ENCODE data around the gene G6PC2. TPM values are rescaled to one million over a fixed set of nuclear protein-coding genes. Genes with fewer than 3 reads are reported as not detected.
A peak's percentile ranks its signal among the peaks of the same experiment; 100 is the strongest.

G6PC2 gene
- total and polyA plus RNA-seq, 2 donors (not counting 1 experiment from before 2014, with no cell fraction given), result not detected

GRCh38 chr2:168912466-168912865, 11.4 kb downstream of the G6PC2 start:
- Histone ChIP-seq H3K27ac (ENCODE audit: low read length in 2 of 2) (no peak overlapping the region), H4K20me1 (ENCODE audit: control insufficient read depth, insufficient read depth, low read length, poor library complexity, severe bottlenecking) (no peaks in the 10 kb centered on the region), H3K4me3 (ENCODE audit: control extremely low read depth in 1 of 5, extremely low read depth in 1 of 5, insufficient read depth in 1 of 5, low read depth in 2 of 5, low read length in 4 of 5) (no peak overlapping the region), H3K27me3 (replicated peaks in 1 of 4; ENCODE audit: control extremely low read depth in 1 of 4, control insufficient read depth in 3 of 4, insufficient read depth in 4 of 4, low read length in 3 of 4) (peaks cover 0 to 3% (median 2%) of the 10 kb centered on the region in 4 experiments), H3K36me3 (replicated peaks in 1 of 2; ENCODE audit: control extremely low read depth in 1 of 2, control insufficient read depth in 1 of 2, extremely low read depth in 1 of 2, insufficient read depth in 2 of 2, low read length in 1 of 2) (no peaks in the 10 kb centered on the region), H3K9me3 (ENCODE audit: control extremely low read depth in 1 of 3, control insufficient read depth in 2 of 3, insufficient read depth in 1 of 3, low read length in 2 of 3) (peaks cover 0 to 1% (median 0%) of the 10 kb centered on the region in 3 donors), H3K79me2 (ENCODE audit: control insufficient read depth, insufficient read depth, low read length) (no peaks in the 10 kb centered on the region), H2AFZ (ENCODE audit: insufficient read depth, low read depth, low read length, poor library complexity, severe bottlenecking) (peak overlapping the region; percentile 42), H3K4me1 (ENCODE audit: control insufficient read depth in 2 of 2, insufficient read depth in 2 of 2, low read length in 2 of 2) (peaks cover 0 to 7% of the 10 kb centered on the region in 2 donors), H3K4me2 (replicated peaks; ENCODE audit: low read depth, low read length, poor library complexity, severe bottlenecking) (peak overlapping the region; percentile 39), H3K9ac (ENCODE audit: low read length) (no peak overlapping the region)
- peaks cover 4% of the 10 kb centered on the region for H3K4me1 Mint-ChIP-seq
- H3K4me3 Mint-ChIP-seq, result no peak overlapping the region
- 94% methylated on average over 2 of the region's 6 CpGs for WGBS (ENCODE audit: insufficient coverage)
- no peak for TF ChIP-seq EZH2 (IDR thresholded peaks at IDR 0.05; ENCODE audit: borderline replicate concordance, insufficient read depth, low read depth, low read length, poor library complexity, severe bottlenecking)
- TF ChIP-seq, protein P1, sequence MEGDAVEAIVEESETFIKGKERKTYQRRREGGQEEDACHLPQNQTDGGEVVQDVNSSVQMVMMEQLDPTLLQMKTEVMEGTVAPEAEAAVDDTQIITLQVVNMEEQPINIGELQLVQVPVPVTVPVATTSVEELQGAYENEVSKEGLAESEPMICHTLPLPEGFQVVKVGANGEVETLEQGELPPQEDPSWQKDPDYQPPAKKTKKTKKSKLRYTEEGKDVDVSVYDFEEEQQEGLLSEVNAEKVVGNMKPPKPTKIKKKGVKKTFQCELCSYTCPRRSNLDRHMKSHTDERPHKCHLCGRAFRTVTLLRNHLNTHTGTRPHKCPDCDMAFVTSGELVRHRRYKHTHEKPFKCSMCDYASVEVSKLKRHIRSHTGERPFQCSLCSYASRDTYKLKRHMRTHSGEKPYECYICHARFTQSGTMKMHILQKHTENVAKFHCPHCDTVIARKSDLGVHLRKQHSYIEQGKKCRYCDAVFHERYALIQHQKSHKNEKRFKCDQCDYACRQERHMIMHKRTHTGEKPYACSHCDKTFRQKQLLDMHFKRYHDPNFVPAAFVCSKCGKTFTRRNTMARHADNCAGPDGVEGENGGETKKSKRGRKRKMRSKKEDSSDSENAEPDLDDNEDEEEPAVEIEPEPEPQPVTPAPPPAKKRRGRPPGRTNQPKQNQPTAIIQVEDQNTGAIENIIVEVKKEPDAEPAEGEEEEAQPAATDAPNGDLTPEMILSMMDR (IDR thresholded peaks at IDR 0.05), result no peak
- ATAC-seq (ENCODE audit: low read depth) (no peak), DNase-seq (no peak)
- H3K27me3 Mint-ChIP-seq, result peaks cover 33% of the 10 kb centered on the region
- H3K9me3 Mint-ChIP-seq (ENCODE audit: insufficient read depth), result no peaks in the 10 kb centered on the region
- H3K27ac Mint-ChIP-seq, result no peak overlapping the region
- ChIA-PET CTCF (interaction anchor here (2.4 kb wide), 1 partner anchor 9 kb away, joined by 7 read pairs; no protein-coding TSS in a partner anchor), POLR2A (no interaction called here)
- intact Hi-C loops (cut with micrococcal nuclease), result no loop called here

DNA sequence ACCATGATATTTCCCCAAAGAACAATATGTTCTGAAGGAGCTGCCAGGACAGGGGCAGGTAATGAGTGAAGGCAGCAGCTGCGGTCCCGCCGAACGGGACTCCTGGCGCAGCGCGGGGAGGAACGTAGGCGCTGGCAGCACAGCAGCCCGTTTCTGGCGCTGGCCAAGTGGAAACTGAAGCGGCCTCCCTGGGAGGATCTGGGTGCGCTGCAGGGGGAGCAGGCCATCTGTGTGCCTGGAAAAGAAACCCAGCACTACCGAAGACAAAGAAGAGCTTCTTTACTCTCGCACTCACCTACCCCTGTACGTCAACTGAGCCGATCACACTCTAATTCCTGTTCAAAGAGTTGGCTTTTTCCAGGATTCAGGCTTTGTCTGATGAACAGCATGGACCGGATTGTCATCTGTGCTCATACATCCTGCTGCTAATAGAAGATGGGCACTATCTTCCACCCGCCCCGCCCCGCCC, 11.8 kb downstream of the G6PC2 start:
- H3K4me1 ChIP-seq (ENCODE audit: control insufficient read depth in 2 of 2, insufficient read depth in 2 of 2, low read length in 2 of 2), result peaks cover 0 to 7% of the 10 kb centered on the region in 2 donors
- CTCF ChIA-PET, result interaction anchor here (0.6 to 2.4 kb wide), 2 partner anchors 8 to 645 kb away, joined by 3 to 7 read pairs; no protein-coding TSS in a partner anchor
- POLR2A ChIA-PET, result no interaction called here
- WGBS (ENCODE audit: insufficient coverage), result 28% methylated on average over 18 of the region's 21 CpGs
- H4K20me1 ChIP-seq (ENCODE audit: control insufficient read depth, insufficient read depth, low read length, poor library complexity, severe bottlenecking), result no peaks in the 10 kb centered on the region
- H3K4me3 ChIP-seq (ENCODE audit: control extremely low read depth in 1 of 5, extremely low read depth in 1 of 5, insufficient read depth in 1 of 5, low read depth in 2 of 5, low read length in 4 of 5), result no peak overlapping the region
- H3K27ac ChIP-seq (ENCODE audit: low read length in 2 of 2), result no peak overlapping the region
- peak overlapping the region; percentile 39 for H3K4me2 ChIP-seq (replicated peaks; ENCODE audit: low read depth, low read length, poor library complexity, severe bottlenecking)
- peaks cover 0 to 1% (median 0%) of the 10 kb centered on the region in 3 donors for H3K9me3 ChIP-seq (ENCODE audit: control extremely low read depth in 1 of 3, control insufficient read depth in 2 of 3, insufficient read depth in 1 of 3, low read length in 2 of 3)
- Mint-ChIP-seq H3K27ac (no peak overlapping the region), H3K27me3 (peaks cover 28% of the 10 kb centered on the region), H3K9me3 (ENCODE audit: insufficient read depth) (no peaks in the 10 kb centered on the region), H3K4me1 (peaks cover 4% of the 10 kb centered on the region), H3K4me3 (peak overlapping the region; percentile 41)
- H3K27me3 ChIP-seq (replicated peaks in 1 of 4; ENCODE audit: control extremely low read depth in 1 of 4, control insufficient read depth in 3 of 4, insufficient read depth in 4 of 4, low read length in 3 of 4), result peaks cover 0 to 3% (median 2%) of the 10 kb centered on the region in 4 experiments
- DNase-seq, result no peak
- no peaks in the 10 kb centered on the region for H3K79me2 ChIP-seq (ENCODE audit: control insufficient read depth, insufficient read depth, low read length)
- TF ChIP-seq, protein P1 (IDR thresholded peaks at IDR 0.05), result no peak
- no peak for TF ChIP-seq EZH2 (IDR thresholded peaks at IDR 0.05; ENCODE audit: borderline replicate concordance, insufficient read depth, low read depth, low read length, poor library complexity, severe bottlenecking)
- intact Hi-C loops (cut with micrococcal nuclease), result no loop called here
- peak overlapping the region; percentile 42 for H2AFZ ChIP-seq (ENCODE audit: insufficient read depth, low read depth, low read length, poor library complexity, severe bottlenecking)
- H3K36me3 ChIP-seq (replicated peaks in 1 of 2; ENCODE audit: control extremely low read depth in 1 of 2, control insufficient read depth in 1 of 2, extremely low read depth in 1 of 2, insufficient read depth in 2 of 2, low read length in 1 of 2), result no peaks in the 10 kb centered on the region
- no peak for ATAC-seq (ENCODE audit: low read depth)
- no peak overlapping the region for H3K9ac ChIP-seq (ENCODE audit: low read length)
